HFFc6 (cell line): ENCODE data around the gene ZNF790. TPM values are rescaled to one million over a fixed set of nuclear protein-coding genes. Genes with fewer than 3 reads are reported as not detected.

Source experiments
- DNase-seq: peaks from one replicate; pipeline ENCODE4 v3.0.0-alpha.2; 2018
- H3K27ac Mint-ChIP-seq: 2 replicates; pipeline ENCODE4 v1.8.0; 2020; ENCODE audit warnings: mild to moderate bottlenecking, mixed read lengths
- H3K27me3 Mint-ChIP-seq: 2 replicates; pipeline ENCODE4 v1.8.0; 2021; ENCODE audit warnings: mild to moderate bottlenecking, moderate library complexity, mixed read lengths; ENCODE audit not compliant: insufficient read depth
- H3K36me3 Mint-ChIP-seq: 2 replicates; pipeline ENCODE4 v1.8.0; 2021; ENCODE audit warnings: low read depth, mixed read lengths
- H3K4me1 Mint-ChIP-seq: 2 replicates; pipeline ENCODE4 v1.8.0; 2020; ENCODE audit warnings: low read depth, mixed read lengths
- H3K4me3 Mint-ChIP-seq: 2 replicates; pipeline ENCODE4 v1.8.0; 2020; ENCODE audit warnings: mild to moderate bottlenecking, moderate library complexity, mixed read lengths
- H3K9me3 Mint-ChIP-seq: 2 replicates; pipeline ENCODE4 v1.8.0; 2020; ENCODE audit warnings: mild to moderate bottlenecking, mixed read lengths
- total RNA-seq, 6 experiments: library from RNA; stranded (reverse); fragmentation: NEBNext Ultra II Directional; extraction: Animal tissue kit (Norgen Biotek cat#: 25700); gene quantifications; 2 replicates in 1 of 6; 3 replicates in 5 of 6; pipeline ENCODE4 v1.2.3, GENCODE V29; 2021
- TF ChIP-seq, protein P1 (sequence below): fragments of 200-600 bp; sonication (generic); IDR thresholded peaks from 2 replicates; pipeline ENCODE4 v1.5.0; 2021; ENCODE audit warnings: antibody characterized with exemption, mild to moderate bottlenecking

Gene ZNF790
- total RNA-seq, 6 experiments from 2014 or later, result 2.5 to 3.8 (median 3.0) TPM

GRCh38 chr19:36849701-36850558 is 11.7 kb upstream of the ZNF790 start:
- Mint-ChIP-seq H3K36me3 (peaks cover 43% of the 10 kb centered on the region), H3K27me3 (no peaks in the 10 kb centered on the region; the same call in 1 of the 2 replicates)

DNA sequence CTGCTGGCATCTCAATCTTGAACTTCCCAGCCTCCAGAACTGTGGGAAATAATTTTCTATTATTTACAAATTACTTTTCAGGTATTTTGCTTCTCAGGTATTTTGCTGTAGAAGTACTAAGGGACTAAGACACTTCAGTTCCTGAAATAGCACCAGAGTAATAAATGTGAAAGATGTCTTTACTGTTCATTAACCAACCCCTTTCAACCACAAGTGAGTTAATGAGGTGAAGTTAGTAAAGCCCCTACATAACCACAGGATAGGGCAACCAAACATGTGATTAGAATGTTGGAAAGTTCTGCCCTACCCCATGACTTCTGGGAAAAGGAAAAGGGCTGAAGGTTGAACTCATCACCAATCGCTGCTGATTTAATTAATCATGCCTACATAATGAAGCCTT is 9.8 kb upstream of the ZNF790 start:
- DNase-seq, result no peak
- Mint-ChIP-seq H3K27me3 (no peaks in the 10 kb centered on the region), H3K27ac (no peak overlapping the region), H3K9me3 (peaks cover 39% of the 10 kb centered on the region), H3K4me3 (no peak overlapping the region), H3K4me1 (peaks cover 6% of the 10 kb centered on the region), H3K36me3 (peaks cover 40% of the 10 kb centered on the region)
- TF ChIP-seq, protein P1, sequence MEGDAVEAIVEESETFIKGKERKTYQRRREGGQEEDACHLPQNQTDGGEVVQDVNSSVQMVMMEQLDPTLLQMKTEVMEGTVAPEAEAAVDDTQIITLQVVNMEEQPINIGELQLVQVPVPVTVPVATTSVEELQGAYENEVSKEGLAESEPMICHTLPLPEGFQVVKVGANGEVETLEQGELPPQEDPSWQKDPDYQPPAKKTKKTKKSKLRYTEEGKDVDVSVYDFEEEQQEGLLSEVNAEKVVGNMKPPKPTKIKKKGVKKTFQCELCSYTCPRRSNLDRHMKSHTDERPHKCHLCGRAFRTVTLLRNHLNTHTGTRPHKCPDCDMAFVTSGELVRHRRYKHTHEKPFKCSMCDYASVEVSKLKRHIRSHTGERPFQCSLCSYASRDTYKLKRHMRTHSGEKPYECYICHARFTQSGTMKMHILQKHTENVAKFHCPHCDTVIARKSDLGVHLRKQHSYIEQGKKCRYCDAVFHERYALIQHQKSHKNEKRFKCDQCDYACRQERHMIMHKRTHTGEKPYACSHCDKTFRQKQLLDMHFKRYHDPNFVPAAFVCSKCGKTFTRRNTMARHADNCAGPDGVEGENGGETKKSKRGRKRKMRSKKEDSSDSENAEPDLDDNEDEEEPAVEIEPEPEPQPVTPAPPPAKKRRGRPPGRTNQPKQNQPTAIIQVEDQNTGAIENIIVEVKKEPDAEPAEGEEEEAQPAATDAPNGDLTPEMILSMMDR, result no peak

More at GRCh38 chr19:36849701-36850558, 11.7 kb upstream of the ZNF790 start:
- no peak overlapping the region for H3K27ac Mint-ChIP-seq
- no peak overlapping the region for H3K4me3 Mint-ChIP-seq
- H3K4me1 Mint-ChIP-seq, result peaks cover 6% of the 10 kb centered on the region
- TF ChIP-seq, protein P1, result no peak
- peak; percentile 88 for DNase-seq
- H3K9me3 Mint-ChIP-seq, result peaks cover 42% of the 10 kb centered on the region

- no peak for DNase-seq
- H3K27ac Mint-ChIP-seq, result no peak overlapping the region
- peaks cover 9% of the 10 kb centered on the region for H3K4me1 Mint-ChIP-seq
- peaks cover 31% of the 10 kb centered on the region for H3K9me3 Mint-ChIP-seq
- H3K27me3 Mint-ChIP-seq, result no peaks in the 10 kb centered on the region
- no peak overlapping the region for H3K4me3 Mint-ChIP-seq
- peaks cover 62% of the 10 kb centered on the region for H3K36me3 Mint-ChIP-seq
- TF ChIP-seq, protein P1, result no peak
These were observed 667 bp upstream of the ZNF790 start for GRCh38 chr19:36838784-36839324.

DNA sequence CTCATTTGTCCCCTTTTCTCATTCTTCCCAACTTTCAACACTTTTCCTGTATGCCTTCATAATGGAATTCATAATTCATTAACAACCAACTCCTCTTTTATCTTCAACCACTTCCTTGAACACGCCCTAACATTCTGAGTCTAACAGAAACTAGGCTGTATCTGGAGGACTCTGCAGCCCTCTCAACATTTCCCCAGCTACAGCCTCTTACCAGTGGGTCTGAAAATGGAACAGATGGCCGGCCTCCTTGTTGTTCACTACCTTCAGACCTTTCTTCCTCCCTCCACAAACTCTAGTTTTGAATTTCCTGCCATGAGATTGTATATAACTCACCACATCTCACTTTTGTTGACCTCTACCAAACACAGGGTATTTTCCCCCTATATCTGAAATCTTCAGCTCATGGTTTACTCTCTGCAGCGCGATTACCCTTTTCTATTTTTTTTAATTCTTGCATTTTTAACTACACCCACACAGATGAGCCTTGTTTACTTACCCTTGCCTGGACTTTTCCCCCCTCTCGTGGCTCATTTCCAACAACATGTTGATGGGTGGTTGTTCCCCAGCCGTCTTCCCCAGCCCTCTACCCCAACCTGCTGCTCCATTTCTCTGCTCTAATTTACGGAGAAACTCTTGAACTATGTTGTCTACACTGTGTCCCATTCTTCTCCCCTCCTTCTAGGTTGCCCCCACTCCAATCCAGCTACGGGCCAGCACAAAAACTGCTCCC is 846 bp downstream of the ZNF790 start:
- TF ChIP-seq, protein P1, result no peak
- no peaks in the 10 kb centered on the region for H3K27me3 Mint-ChIP-seq
- no peak overlapping the region for H3K27ac Mint-ChIP-seq
- peaks cover 27% of the 10 kb centered on the region for H3K9me3 Mint-ChIP-seq
- H3K4me3 Mint-ChIP-seq, result no peak overlapping the region
- peaks cover 9% of the 10 kb centered on the region for H3K4me1 Mint-ChIP-seq
- H3K36me3 Mint-ChIP-seq, result peaks cover 66% of the 10 kb centered on the region
- DNase-seq, result no peak

DNA sequence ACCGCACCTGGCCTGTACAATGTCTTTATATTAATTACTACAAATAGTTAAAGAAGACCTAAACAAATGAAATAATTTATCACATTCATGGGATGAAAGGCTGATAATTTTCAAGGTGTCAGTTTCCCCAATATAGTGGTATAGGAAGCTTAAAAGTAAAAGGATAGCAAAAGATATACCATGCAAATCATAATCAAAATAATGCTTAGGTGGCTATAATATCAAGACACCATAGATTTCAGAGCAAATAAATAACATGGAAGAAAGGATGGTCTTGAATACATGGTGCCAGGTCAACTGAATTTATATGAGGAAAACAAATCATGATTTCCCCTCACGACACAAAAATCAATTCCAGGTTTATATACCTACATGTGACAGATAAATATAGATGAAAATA is 4.8 kb downstream of the ZNF790 start:
- no peaks in the 10 kb centered on the region for H3K27me3 Mint-ChIP-seq
- no peaks in the 10 kb centered on the region for H3K4me1 Mint-ChIP-seq
- H3K9me3 Mint-ChIP-seq, result peaks cover 45% of the 10 kb centered on the region
- no peak overlapping the region for H3K27ac Mint-ChIP-seq
- H3K4me3 Mint-ChIP-seq, result no peak overlapping the region
- TF ChIP-seq, protein P1, result no peak
- DNase-seq, result no peak
- peaks cover 76% of the 10 kb centered on the region for H3K36me3 Mint-ChIP-seq
